ENCODE results near the gene DNAJC25. TPM values are rescaled to one million over a fixed set of nuclear protein-coding genes. Genes with fewer than 3 reads are reported as not detected.

The DNAJC25 gene
- total and polyA plus RNA-seq, 2 experiments from 2014 or later = 8.4 to 8.9 TPM

DNA sequence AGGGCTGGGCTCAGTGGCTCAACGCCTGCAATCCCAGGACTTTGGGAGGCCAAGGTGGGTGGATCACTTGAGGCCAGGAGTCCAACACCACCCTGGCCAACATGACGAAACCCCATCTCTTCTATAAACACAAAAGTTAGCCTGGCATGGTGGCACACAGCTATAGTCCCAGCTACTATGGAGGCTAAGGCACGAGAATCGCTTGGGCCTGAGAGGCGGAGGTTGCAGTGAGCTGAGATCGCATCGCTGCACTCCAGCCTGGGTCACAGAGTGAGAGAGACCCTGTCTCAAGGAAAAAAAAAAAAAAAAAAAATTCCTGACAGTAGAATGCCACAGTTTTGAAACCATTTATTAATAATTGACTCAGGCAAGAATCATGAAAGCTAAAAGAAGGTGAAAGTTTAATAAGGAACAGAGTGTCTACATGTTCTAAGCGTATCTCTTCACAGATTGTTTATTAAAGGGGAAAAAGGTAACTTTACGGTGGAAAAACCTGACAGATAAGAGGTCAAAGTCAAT, 26.0 kb upstream of the DNAJC25 start:
- no peaks in the 10 kb centered on the region for H3K9me3 Mint-ChIP-seq
- peaks cover 12% of the 10 kb centered on the region for H3K27me3 ChIP-seq (ENCODE audit: insufficient read depth)
- H3K4me3 ChIP-seq = no peak overlapping the region
- peaks cover 9% of the 10 kb centered on the region for H3K27me3 Mint-ChIP-seq (ENCODE audit: insufficient read depth, low read depth, poor library complexity)
- no peaks in the 10 kb centered on the region; the same call in 2 of the 3 replicates for H3K4me1 Mint-ChIP-seq
- H3K79me2 ChIP-seq (replicated peaks; ENCODE audit: insufficient read depth) = no peaks in the 10 kb centered on the region
- no peak overlapping the region for H3K27ac ChIP-seq (ENCODE audit: low read depth)
- ATAC-seq (no peak), DNase-seq (ENCODE audit: low spot score) (no peak)
- H3K4me3 Mint-ChIP-seq = no peak overlapping the region
- no peaks in the 10 kb centered on the region for H3K36me3 ChIP-seq (ENCODE audit: insufficient read depth)
- no peaks in the 10 kb centered on the region; the same call in 1 of the 2 replicates for H3K4me1 ChIP-seq (ENCODE audit: insufficient read depth)
- no peak overlapping the region for H3K27ac Mint-ChIP-seq
- no peak overlapping the region for H2AFZ ChIP-seq
- TF ChIP-seq EZH2phosphoT487 (IDR thresholded peaks at IDR 0.05; ENCODE audit: unreplicated experiment) (no peak), CREB1 (CRISPR knock-in tag; IDR thresholded peaks at IDR 0.05; ENCODE audit: low read depth) (no peak), NANOG (IDR thresholded peaks at IDR 0.05; ENCODE audit: borderline replicate concordance) (no peak), POLR2AphosphoS5 (IDR thresholded peaks at IDR 0.05; ENCODE audit: low read depth) (no peak), ETS1 (IDR thresholded peaks at IDR 0.05) (no peak), ZNF331 (CRISPR knock-in tag; IDR thresholded peaks at IDR 0.05; ENCODE audit: low read depth) (no peak), ZNF114 (CRISPR knock-in tag; IDR thresholded peaks at IDR 0.05) (no peak), STAT1 (IDR thresholded peaks at IDR 0.05; ENCODE audit: unreplicated experiment) (no peak), EZH2 (IDR thresholded peaks at IDR 0.05; ENCODE audit: low read depth, unreplicated experiment) (no peak), JUNB (IDR thresholded peaks at IDR 0.05; ENCODE audit: unreplicated experiment) (no peak), CTCF (conservative IDR thresholded peaks at IDR 0.05; ENCODE audit: low read depth in 2 of 2) (no peak)
- TF ChIP-seq, protein P1, sequence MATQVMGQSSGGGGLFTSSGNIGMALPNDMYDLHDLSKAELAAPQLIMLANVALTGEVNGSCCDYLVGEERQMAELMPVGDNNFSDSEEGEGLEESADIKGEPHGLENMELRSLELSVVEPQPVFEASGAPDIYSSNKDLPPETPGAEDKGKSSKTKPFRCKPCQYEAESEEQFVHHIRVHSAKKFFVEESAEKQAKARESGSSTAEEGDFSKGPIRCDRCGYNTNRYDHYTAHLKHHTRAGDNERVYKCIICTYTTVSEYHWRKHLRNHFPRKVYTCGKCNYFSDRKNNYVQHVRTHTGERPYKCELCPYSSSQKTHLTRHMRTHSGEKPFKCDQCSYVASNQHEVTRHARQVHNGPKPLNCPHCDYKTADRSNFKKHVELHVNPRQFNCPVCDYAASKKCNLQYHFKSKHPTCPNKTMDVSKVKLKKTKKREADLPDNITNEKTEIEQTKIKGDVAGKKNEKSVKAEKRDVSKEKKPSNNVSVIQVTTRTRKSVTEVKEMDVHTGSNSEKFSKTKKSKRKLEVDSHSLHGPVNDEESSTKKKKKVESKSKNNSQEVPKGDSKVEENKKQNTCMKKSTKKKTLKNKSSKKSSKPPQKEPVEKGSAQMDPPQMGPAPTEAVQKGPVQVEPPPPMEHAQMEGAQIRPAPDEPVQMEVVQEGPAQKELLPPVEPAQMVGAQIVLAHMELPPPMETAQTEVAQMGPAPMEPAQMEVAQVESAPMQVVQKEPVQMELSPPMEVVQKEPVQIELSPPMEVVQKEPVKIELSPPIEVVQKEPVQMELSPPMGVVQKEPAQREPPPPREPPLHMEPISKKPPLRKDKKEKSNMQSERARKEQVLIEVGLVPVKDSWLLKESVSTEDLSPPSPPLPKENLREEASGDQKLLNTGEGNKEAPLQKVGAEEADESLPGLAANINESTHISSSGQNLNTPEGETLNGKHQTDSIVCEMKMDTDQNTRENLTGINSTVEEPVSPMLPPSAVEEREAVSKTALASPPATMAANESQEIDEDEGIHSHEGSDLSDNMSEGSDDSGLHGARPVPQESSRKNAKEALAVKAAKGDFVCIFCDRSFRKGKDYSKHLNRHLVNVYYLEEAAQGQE (IDR thresholded peaks at IDR 0.05; ENCODE audit: unreplicated experiment) = no peak
- TF ChIP-seq, protein P2, sequence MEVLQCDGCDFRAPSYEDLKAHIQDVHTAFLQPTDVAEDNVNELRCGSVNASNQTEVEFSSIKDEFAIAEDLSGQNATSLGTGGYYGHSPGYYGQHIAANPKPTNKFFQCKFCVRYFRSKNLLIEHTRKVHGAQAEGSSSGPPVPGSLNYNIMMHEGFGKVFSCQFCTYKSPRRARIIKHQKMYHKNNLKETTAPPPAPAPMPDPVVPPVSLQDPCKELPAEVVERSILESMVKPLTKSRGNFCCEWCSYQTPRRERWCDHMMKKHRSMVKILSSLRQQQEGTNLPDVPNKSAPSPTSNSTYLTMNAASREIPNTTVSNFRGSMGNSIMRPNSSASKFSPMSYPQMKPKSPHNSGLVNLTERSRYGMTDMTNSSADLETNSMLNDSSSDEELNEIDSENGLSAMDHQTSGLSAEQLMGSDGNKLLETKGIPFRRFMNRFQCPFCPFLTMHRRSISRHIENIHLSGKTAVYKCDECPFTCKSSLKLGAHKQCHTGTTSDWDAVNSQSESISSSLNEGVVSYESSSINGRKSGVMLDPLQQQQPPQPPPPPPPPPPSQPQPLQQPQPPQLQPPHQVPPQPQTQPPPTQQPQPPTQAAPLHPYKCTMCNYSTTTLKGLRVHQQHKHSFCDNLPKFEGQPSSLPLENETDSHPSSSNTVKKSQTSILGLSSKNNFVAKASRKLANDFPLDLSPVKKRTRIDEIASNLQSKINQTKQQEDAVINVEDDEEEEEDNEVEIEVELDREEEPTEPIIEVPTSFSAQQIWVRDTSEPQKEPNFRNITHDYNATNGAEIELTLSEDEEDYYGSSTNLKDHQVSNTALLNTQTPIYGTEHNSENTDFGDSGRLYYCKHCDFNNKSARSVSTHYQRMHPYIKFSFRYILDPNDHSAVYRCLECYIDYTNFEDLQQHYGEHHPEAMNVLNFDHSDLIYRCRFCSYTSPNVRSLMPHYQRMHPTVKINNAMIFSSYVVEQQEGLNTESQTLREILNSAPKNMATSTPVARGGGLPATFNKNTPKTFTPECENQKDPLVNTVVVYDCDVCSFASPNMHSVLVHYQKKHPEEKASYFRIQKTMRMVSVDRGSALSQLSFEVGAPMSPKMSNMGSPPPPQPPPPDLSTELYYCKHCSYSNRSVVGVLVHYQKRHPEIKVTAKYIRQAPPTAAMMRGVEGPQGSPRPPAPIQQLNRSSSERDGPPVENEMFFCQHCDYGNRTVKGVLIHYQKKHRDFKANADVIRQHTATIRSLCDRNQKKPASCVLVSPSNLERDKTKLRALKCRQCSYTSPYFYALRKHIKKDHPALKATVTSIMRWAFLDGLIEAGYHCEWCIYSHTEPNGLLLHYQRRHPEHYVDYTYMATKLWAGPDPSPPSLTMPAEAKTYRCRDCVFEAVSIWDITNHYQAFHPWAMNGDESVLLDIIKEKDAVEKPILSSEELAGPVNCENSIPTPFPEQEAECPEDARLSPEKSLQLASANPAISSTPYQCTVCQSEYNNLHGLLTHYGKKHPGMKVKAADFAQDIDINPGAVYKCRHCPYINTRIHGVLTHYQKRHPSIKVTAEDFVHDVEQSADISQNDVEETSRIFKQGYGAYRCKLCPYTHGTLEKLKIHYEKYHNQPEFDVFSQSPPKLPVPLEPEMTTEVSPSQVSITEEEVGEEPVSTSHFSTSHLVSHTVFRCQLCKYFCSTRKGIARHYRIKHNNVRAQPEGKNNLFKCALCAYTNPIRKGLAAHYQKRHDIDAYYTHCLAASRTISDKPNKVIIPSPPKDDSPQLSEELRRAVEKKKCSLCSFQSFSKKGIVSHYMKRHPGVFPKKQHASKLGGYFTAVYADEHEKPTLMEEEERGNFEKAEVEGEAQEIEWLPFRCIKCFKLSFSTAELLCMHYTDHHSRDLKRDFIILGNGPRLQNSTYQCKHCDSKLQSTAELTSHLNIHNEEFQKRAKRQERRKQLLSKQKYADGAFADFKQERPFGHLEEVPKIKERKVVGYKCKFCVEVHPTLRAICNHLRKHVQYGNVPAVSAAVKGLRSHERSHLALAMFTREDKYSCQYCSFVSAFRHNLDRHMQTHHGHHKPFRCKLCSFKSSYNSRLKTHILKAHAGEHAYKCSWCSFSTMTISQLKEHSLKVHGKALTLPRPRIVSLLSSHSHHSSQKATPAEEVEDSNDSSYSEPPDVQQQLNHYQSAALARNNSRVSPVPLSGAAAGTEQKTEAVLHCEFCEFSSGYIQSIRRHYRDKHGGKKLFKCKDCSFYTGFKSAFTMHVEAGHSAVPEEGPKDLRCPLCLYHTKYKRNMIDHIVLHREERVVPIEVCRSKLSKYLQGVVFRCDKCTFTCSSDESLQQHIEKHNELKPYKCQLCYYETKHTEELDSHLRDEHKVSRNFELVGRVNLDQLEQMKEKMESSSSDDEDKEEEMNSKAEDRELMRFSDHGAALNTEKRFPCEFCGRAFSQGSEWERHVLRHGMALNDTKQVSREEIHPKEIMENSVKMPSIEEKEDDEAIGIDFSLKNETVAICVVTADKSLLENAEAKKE (CRISPR knock-in tag; IDR thresholded peaks at IDR 0.05) = no peak
- no peaks in the 10 kb centered on the region for H3F3A ChIP-seq (replicated peaks; ENCODE audit: low read depth)
- H3K36me3 Mint-ChIP-seq (ENCODE audit: low read depth) = no peaks in the 10 kb centered on the region
- H3K9me2 ChIP-seq (ENCODE audit: insufficient read depth) = no peaks in the 10 kb centered on the region
- H4K20me1 ChIP-seq (replicated peaks; ENCODE audit: insufficient read depth) = no peaks in the 10 kb centered on the region
- no peak overlapping the region for H3K4me2 ChIP-seq

Data from GM23338 (cell line).